ENCODE results near the gene CMTR1. TPM values are rescaled to one million over a fixed set of nuclear protein-coding genes. Genes with fewer than 3 reads are reported as not detected.
A peak's percentile ranks its signal among the peaks of the same experiment; 100 is the strongest.

Gene CMTR1
- total RNA-seq, 6 experiments from 2014 or later = 15.6 to 22.3 (median 16.5) TPM

GRCh38 chr6:37483252-37483901 lies 50.4 kb downstream of the CMTR1 start:
- intact Hi-C loops (cut with DNase I) = loop anchor here (5.0 to 10.0 kb wide), 3 partner anchors 84 to 211 kb away; partner anchors contain the start of gene MDGA1 (in 1 of the 2)
- no peak overlapping the region for H3K27ac ChIP-seq
- no peaks in the 10 kb centered on the region for H3K27me3 ChIP-seq
- DNase-seq = peak in 1 of 3 donors; percentile 22
- H3K4me3 ChIP-seq = no peak overlapping the region
- H3K36me3 ChIP-seq = peaks cover 0 to 12% (median 0%) of the 10 kb centered on the region in 4 donors
- H3K9me3 ChIP-seq = no peaks in the 10 kb centered on the region
- TF ChIP-seq POLR2A (IDR thresholded peaks at IDR 0.05) = no peak
- no peak for TF ChIP-seq CTCF (IDR thresholded peaks at IDR 0.05)
- 73% methylated on average over 6 of the region's 11 CpGs for WGBS (ENCODE audit: insufficient coverage, low coverage, low lambda C conversion rate, missing lambda C conversion rate)
- no peak for ATAC-seq
- H3K4me1 ChIP-seq = no peaks in the 10 kb centered on the region

GRCh38 chr6:37483917-37484785 lies 51.1 kb downstream of the CMTR1 start:
- peak; percentile 63 to 72 (median 67) for DNase-seq
- WGBS (ENCODE audit: insufficient coverage, low coverage, low lambda C conversion rate, missing lambda C conversion rate) = 0% methylated on average over 1 of the region's 20 CpGs
- Histone ChIP-seq H3K27ac (no peak overlapping the region), H3K36me3 (peaks cover 0 to 5% (median 0%) of the 10 kb centered on the region in 4 donors), H3K27me3 (no peaks in the 10 kb centered on the region), H3K4me1 (no peaks in the 10 kb centered on the region), H3K4me3 (no peak overlapping the region), H3K9me3 (no peaks in the 10 kb centered on the region)
- TF ChIP-seq POLR2A (IDR thresholded peaks at IDR 0.05) = no peak
- TF ChIP-seq CTCF (IDR thresholded peaks at IDR 0.05) = peak; percentile 69 to 85 (median 77)
- intact Hi-C loops (cut with DNase I) = loop anchor here (5.0 to 10.0 kb wide), 3 partner anchors 83 to 211 kb away; partner anchors contain the start of gene MDGA1 (in 1 of the 2)
- peak; percentile 80 to 89 (median 85) for ATAC-seq

- Histone ChIP-seq H3K4me3 (no peak overlapping the region), H3K9me3 (no peaks in the 10 kb centered on the region), H3K36me3 (peaks cover 0 to 5% (median 0%) of the 10 kb centered on the region in 4 donors), H3K4me1 (no peaks in the 10 kb centered on the region), H3K27ac (no peak overlapping the region), H3K27me3 (no peaks in the 10 kb centered on the region)
- intact Hi-C loops (cut with DNase I) = loop anchor here (5.0 to 10.0 kb wide), 3 partner anchors 83 to 210 kb away; partner anchors contain the start of gene MDGA1 (in 1 of the 2)
- ATAC-seq (no peak), DNase-seq (no peak)
- no peak for TF ChIP-seq CTCF (IDR thresholded peaks at IDR 0.05)
- TF ChIP-seq POLR2A (IDR thresholded peaks at IDR 0.05) = no peak
- WGBS (ENCODE audit: insufficient coverage, low coverage, low lambda C conversion rate, missing lambda C conversion rate) = 60% methylated on average over 1 of the region's 7 CpGs
Measured at GRCh38 chr6:37484786-37485170, 51.8 kb downstream of the CMTR1 start.

- Histone ChIP-seq H3K27ac (no peak overlapping the region), H3K36me3 (peaks cover 0 to under 1% (median 0%) of the 10 kb centered on the region in 4 donors), H3K4me3 (no peak overlapping the region), H3K4me1 (no peaks in the 10 kb centered on the region), H3K27me3 (no peaks in the 10 kb centered on the region), H3K9me3 (no peaks in the 10 kb centered on the region)
- no peak for TF ChIP-seq CTCF (IDR thresholded peaks at IDR 0.05)
- no peak for TF ChIP-seq POLR2A (IDR thresholded peaks at IDR 0.05)
- intact Hi-C loops (cut with DNase I) = loop anchor here (10.0 kb wide), 2 partner anchors 200 to 210 kb away; partner anchors contain the start of gene MDGA1 (in 1 of the 2)
- ATAC-seq = peak in 1 of 4 donors; percentile 16
- WGBS (ENCODE audit: insufficient coverage, low coverage, low lambda C conversion rate, missing lambda C conversion rate) = 50% methylated on average over 3 of the region's 10 CpGs
- DNase-seq = no peak
Measured at GRCh38 chr6:37485291-37485702, 52.3 kb downstream of the CMTR1 start.
